DMS79 (cell line): Measurements from ENCODE around the gene BANP.
"Not testable (repeated sequence)": the region's sequence is repeated elsewhere in the genome, so short reads cannot be mapped to it uniquely, and the experiment has no call there.

Experiments
- DNase-seq: peaks from one replicate; lab custom pipeline; 2025; lab: John Stamatoyannopoulos, UW

Gene BANP

GRCh38 chr16:88067530-88068411 lies 116.5 kb downstream of the BANP start:
- peak; percentile 55 for DNase-seq

GRCh38 chr16:88068476-88069396 lies 117.5 kb downstream of the BANP start:
- DNase-seq, result no peak

- no peak for DNase-seq
Observed at GRCh38 chr16:88069397-88070168, 118.3 kb downstream of the BANP start.

- no peak for DNase-seq
Observed at GRCh38 chr16:88070341-88070740, 119.1 kb downstream of the BANP start.

GRCh38 chr16:88070989-88071625 lies 119.9 kb downstream of the BANP start:
- DNase-seq, result no peak

- DNase-seq, result no peak
Observed at GRCh38 chr16:88071908-88072307, 120.7 kb downstream of the BANP start.

GRCh38 chr16:88072571-88073001 lies 121.4 kb downstream of the BANP start:
- DNase-seq, result no peak

- no peak for DNase-seq
Observed at GRCh38 chr16:88073201-88073721, 122.0 kb downstream of the BANP start.

- DNase-seq, result no peak
Observed at GRCh38 chr16:88074041-88074440, 122.8 kb downstream of the BANP start.

GRCh38 chr16:88076211-88076931 lies 125.1 kb downstream of the BANP start:
- no peak for DNase-seq

GRCh38 chr16:88076932-88077320 lies 125.7 kb downstream of the BANP start:
- DNase-seq, result not testable (repeated sequence)

- DNase-seq, result no peak
Observed at GRCh38 chr16:88077328-88078108, 126.3 kb downstream of the BANP start.

- DNase-seq, result no peak
Observed at GRCh38 chr16:88078111-88078775, 127.0 kb downstream of the BANP start.

- no peak for DNase-seq
Observed at GRCh38 chr16:88083582-88083981, 132.3 kb downstream of the BANP start.

GRCh38 chr16:88084881-88085280 lies 133.6 kb downstream of the BANP start:
- DNase-seq, result no peak

- DNase-seq, result no peak
Observed at GRCh38 chr16:88086571-88087516, 135.6 kb downstream of the BANP start.

- no peak for DNase-seq
Observed at GRCh38 chr16:88087517-88087877, 136.3 kb downstream of the BANP start.

GRCh38 chr16:88088161-88088581 lies 136.9 kb downstream of the BANP start:
- DNase-seq, result no peak
